Ishikawa (cell line): ENCODE data around the gene AKAP6.
A peak's percentile ranks its signal among the peaks of the same experiment; 100 is the strongest.

Source experiments
- CEBPB ChIP-seq: IDR thresholded peaks from 2 replicates; pipeline ENCODE4 v1.6.1; 2012
- CREB1 ChIP-seq: IDR thresholded peaks from 2 replicates; pipeline ENCODE4 v1.6.1; 2012; ENCODE audit warnings: low read depth
- EGR1 ChIP-seq: IDR thresholded peaks from 2 replicates; pipeline ENCODE4 v1.6.1; 2012
- EP300 ChIP-seq: IDR thresholded peaks from 2 replicates; pipeline ENCODE4 v1.6.1; 2012; ENCODE audit warnings: borderline replicate concordance
- FOXM1 ChIP-seq: IDR thresholded peaks from 2 replicates; pipeline ENCODE4 v1.6.1; 2012; ENCODE audit warnings: low read depth, borderline replicate concordance
- MAX ChIP-seq: IDR thresholded peaks from 2 replicates; pipeline ENCODE4 v1.6.1; 2012
- NFIC ChIP-seq: IDR thresholded peaks from 2 replicates; pipeline ENCODE4 v1.6.1; 2012
- RAD21 ChIP-seq: IDR thresholded peaks from 2 replicates; pipeline ENCODE4 v1.6.1; 2012; ENCODE audit warnings: low read depth
- REST ChIP-seq: IDR thresholded peaks from 2 replicates; pipeline ENCODE4 v1.6.1; 2012; ENCODE audit warnings: low read depth, mild to moderate bottlenecking
- TAF1 ChIP-seq: IDR thresholded peaks from 2 replicates; pipeline ENCODE4 v1.6.1; 2012; ENCODE audit warnings: low read depth, mild to moderate bottlenecking
- TCF12 ChIP-seq: IDR thresholded peaks from 2 replicates; pipeline ENCODE4 v1.6.1; 2012; ENCODE audit warnings: low read depth
- TEAD4 ChIP-seq: IDR thresholded peaks from 2 replicates; pipeline ENCODE4 v1.6.1; 2012
- USF1 ChIP-seq: IDR thresholded peaks from 2 replicates; pipeline ENCODE4 v1.6.1; 2012
- YY1 ChIP-seq: IDR thresholded peaks from 2 replicates; pipeline ENCODE4 v1.6.1; 2012; ENCODE audit warnings: low read depth
- ZBTB7A ChIP-seq: IDR thresholded peaks from 2 replicates; pipeline ENCODE4 v1.6.1; 2012; ENCODE audit warnings: low read depth

AKAP6 gene

DNA sequence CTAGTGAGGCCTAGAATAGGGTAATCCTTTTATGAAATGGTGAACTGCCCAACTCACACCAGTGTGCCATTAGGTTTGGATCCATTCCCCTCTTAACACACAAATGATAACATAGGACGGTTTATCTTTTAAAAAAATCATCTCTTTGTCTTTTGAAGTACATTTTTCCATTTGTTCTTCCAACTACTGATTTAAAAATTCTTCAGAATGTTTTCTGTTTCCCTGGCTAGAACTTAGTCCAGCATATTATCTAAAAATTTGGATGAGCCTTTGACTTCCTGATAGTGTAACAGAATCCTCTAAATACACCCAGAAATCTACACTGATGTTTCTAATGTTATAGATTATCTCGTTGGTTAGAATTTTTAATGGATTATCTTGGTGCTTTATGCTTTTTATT is 359.8 kb downstream of the AKAP6 start:
- TF ChIP-seq RAD21: no peak

DNA sequence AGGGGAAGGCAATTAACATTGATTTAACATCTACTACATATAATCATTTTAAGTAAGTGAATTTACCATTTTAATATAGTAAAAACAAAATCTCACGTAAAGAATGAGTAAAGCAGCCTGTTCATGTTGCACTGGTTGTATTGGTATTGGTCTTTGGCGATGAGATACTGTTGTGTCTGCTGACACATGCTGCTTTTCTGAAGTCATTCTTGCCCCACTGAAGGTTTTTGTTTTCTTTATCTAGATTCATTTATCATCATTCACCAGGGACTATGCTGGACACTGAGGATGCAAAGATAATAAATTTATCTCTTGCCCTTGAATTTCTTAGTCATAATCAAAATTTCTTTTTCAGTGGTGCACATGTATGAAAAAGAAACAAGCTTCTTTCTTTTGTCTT is 363.3 kb downstream of the AKAP6 start:
- TF ChIP-seq MAX: no peak
- no peak for TF ChIP-seq NFIC
- TF ChIP-seq TCF12: no peak
- TF ChIP-seq FOXM1: no peak
- TF ChIP-seq YY1: no peak
- TF ChIP-seq CREB1: no peak
- no peak for TF ChIP-seq TEAD4
- no peak for TF ChIP-seq EP300
- no peak for TF ChIP-seq ZBTB7A
- TF ChIP-seq RAD21: no peak
- no peak for TF ChIP-seq USF1
- TF ChIP-seq TAF1: no peak
- no peak for TF ChIP-seq EGR1

DNA sequence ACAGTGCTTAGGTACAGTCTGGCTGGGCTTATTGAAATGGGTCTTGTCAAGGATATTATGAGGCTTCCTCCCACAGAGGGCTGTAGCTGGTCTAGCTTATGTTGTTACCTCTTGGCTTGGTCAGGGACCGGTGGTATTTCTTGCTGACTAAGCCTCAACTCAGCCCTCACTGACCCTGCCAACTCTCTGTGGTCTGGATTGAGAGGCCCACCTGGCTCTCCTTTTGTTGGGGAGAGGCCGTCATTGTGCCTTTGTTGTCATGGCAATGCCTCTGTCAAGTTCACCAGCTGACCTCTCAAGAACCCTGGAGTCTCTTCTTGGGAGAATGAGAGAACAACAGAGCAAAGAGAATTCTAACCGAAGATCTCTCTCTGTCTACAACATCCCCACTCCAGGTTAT is 364.0 kb downstream of the AKAP6 start:
- no peak for TF ChIP-seq USF1
- TF ChIP-seq NFIC: peak; percentile 61
- no peak for TF ChIP-seq CREB1
- 0 out of 2 replicates have a peak, but pooled peaks have one; percentile 23 for TF ChIP-seq TEAD4
- peak; percentile 66; the same call in 1 of the 2 replicates for TF ChIP-seq TCF12
- no peak for TF ChIP-seq YY1
- no peak for TF ChIP-seq EGR1
- TF ChIP-seq EP300: peak; percentile 52; the same call in 1 of the 2 replicates
- TF ChIP-seq MAX: no peak
- TF ChIP-seq REST: no peak
- TF ChIP-seq FOXM1: peak; percentile 23; the same call in 1 of the 2 replicates

DNA sequence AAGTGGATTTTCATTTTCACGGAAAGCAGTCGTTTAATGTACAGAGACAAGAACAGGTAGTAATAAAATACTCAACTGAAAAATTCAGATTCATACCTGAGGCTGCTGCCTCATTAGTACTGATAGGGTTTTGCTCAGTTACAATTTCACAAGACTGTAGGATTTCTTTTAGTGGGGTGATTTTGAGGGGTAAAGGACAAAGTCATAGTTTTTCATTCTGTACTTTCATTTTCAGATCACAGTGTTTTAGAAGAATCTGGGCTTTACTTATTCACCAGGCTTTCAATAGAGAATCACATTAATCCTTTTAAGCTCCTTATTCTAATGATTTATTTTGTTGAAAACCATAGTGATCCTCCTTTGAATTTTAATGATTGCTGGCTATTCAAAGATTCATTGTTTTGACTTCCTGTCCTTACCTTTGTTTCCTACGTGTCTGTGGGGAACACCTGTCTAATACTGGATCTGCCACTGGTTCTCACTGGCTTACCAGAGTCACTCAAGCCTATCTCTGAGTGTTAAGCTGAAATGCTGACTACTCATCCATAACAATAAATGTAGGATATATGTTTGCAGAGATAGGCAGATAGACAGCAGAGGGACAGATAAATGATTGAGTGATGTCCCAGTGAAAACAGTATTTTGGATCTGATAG is 365.8 kb downstream of the AKAP6 start:
- TF ChIP-seq RAD21 (no peak), USF1 (no peak), EP300 (peak; percentile 96), MAX (no peak), TEAD4 (peak; percentile 82), TAF1 (no peak), TCF12 (peak; percentile 96), REST (no peak), NFIC (peak; percentile 70), YY1 (no peak), FOXM1 (peak; percentile 93), CREB1 (no peak), CEBPB (no peak), EGR1 (no peak), ZBTB7A (no peak)

GRCh38 chr14:32696325-32697091 is 367.4 kb downstream of the AKAP6 start:
- TF ChIP-seq ZBTB7A: no peak

- no peak for TF ChIP-seq ZBTB7A
- no peak for TF ChIP-seq TCF12
- no peak for TF ChIP-seq USF1
- no peak for TF ChIP-seq CEBPB
- TF ChIP-seq MAX: no peak
- TF ChIP-seq TEAD4: no peak
- TF ChIP-seq REST: no peak
- TF ChIP-seq RAD21: no peak
- TF ChIP-seq YY1: no peak
- TF ChIP-seq CREB1: no peak
- no peak for TF ChIP-seq NFIC
- TF ChIP-seq TAF1: no peak
- TF ChIP-seq EGR1: no peak
- no peak for TF ChIP-seq FOXM1
- no peak for TF ChIP-seq EP300
Measured at GRCh38 chr14:32697114-32697513, 368.0 kb downstream of the AKAP6 start.
